K562 (cell line): ENCODE results near the gene UBE2J2. TPM values are rescaled to one million over a fixed set of nuclear protein-coding genes. Genes with fewer than 3 reads are reported as not detected.

Source experiments
- ATAC-seq: fragments of 200-7000 bp; cut with Tn5 transposase; 3 replicates; pipeline ENCODE4 v1.9.1; 2020; ENCODE audit warnings: moderate library complexity
- BruUV-seq: library from RNA; stranded (reverse); fragments of 400-500 nt; replicated peaks from 2 replicates; lab custom pipeline; 2021; lab: Mats Ljungman, UMichigan
- CTCF ChIA-PET: fragments of 300-600 bp; formaldehyde crosslinking; extraction: SDS; loops from one replicate; lab custom pipeline; 2021; ENCODE audit warnings: low intra/inter-chr PET ratio; lab: Yijun Ruan, JAX
- POLR2A ChIA-PET: fragments of 300-600, 350-650 bp; sonication (Branson Sonifier 250); formaldehyde crosslinking; extraction: SDS; loops from one replicate; lab custom pipeline; 2021; ENCODE audit warnings: antibody characterized with exemption, inconsistent platforms; lab: Yijun Ruan, JAX
- DNase-seq, 4 experiments: peaks; one replicate each; pipeline versions ENCODE4 v3.0.0 to v3.0.0-alpha.2; 2011 to 2018; ENCODE audit warnings: low spot score in 3 of 4, mixed read lengths in 3 of 4; ENCODE audit errors: extremely low read depth in 1 of 4
- FAIRE-seq: peaks from 2 replicates; lab custom pipeline; 2011; peaks lifted over from hg19 to GRCh38; lab: Jason Lieb, UNC
- H2AFZ ChIP-seq: 2 replicates; pipeline ENCODE4 v1.6.0; 2011; ENCODE audit warnings: low read depth, low read length, control low read depth, inconsistent platforms
- H3K27ac ChIP-seq: fragments of 200-600 bp; 3 replicates; pipeline ENCODE4 v1.8.0; 2011; ENCODE audit warnings: low read depth, mild to moderate bottlenecking, control low read depth, inconsistent platforms, low read length, moderate library complexity, mixed read lengths; ENCODE audit errors: extremely low read depth
- H3K27me3 ChIP-seq, 2 experiments: fragments of 300-600 bp in 1 of 2; 2 replicates in 1 of 2; 3 replicates in 1 of 2; pipeline versions ENCODE4 v1.6.0 to v1.8.0; 2011; ENCODE audit warnings: inconsistent platforms in 2 of 2, low read length in 2 of 2, mild to moderate bottlenecking in 1 of 2, mixed read lengths in 1 of 2, moderate library complexity in 1 of 2; ENCODE audit not compliant: control insufficient read depth in 2 of 2, insufficient read depth in 2 of 2
- H3K36me3 ChIP-seq: fragments of 300-600 bp; 3 replicates; pipeline ENCODE4 v1.8.0; 2011; ENCODE audit warnings: mild to moderate bottlenecking, low read length, inconsistent platforms; ENCODE audit not compliant: control insufficient read depth, insufficient read depth
- H3K4me1 ChIP-seq, 2 experiments: fragments of 200-600 bp in 1 of 2; replicated peaks in 1 of 2; 2 replicates in 1 of 2; 3 replicates in 1 of 2; pipeline versions ENCODE4 v1.5.1 to v1.8.0; 2011; ENCODE audit warnings: inconsistent platforms in 2 of 2, low read length in 2 of 2, mild to moderate bottlenecking in 1 of 2, mixed read lengths in 1 of 2, moderate library complexity in 1 of 2; ENCODE audit not compliant: control insufficient read depth in 2 of 2, insufficient read depth in 2 of 2
- H3K4me2 ChIP-seq: 2 replicates; pipeline ENCODE4 v1.6.1; 2011; ENCODE audit warnings: low read length, control low read depth, inconsistent platforms, mixed read lengths; ENCODE audit not compliant: insufficient read depth
- H3K4me3 ChIP-seq: fragments of 200-600 bp; sonication (generic), shearing (Covaris generic); 2 replicates; pipeline ENCODE4 v1.5.1; 2016; ENCODE audit warnings: control low read depth, inconsistent platforms
- H3K79me2 ChIP-seq: fragments of 200-600 bp; 3 replicates; pipeline ENCODE4 v1.8.0; 2011; ENCODE audit warnings: low read length, inconsistent platforms; ENCODE audit not compliant: control insufficient read depth, insufficient read depth
- H3K9ac ChIP-seq, 2 experiments: 2 replicates each; pipeline versions ENCODE4 v1.6.0 to v1.6.1; 2011; ENCODE audit warnings: low read depth in 2 of 2, low read length in 2 of 2, control low read depth in 1 of 2, inconsistent platforms in 1 of 2, mild to moderate bottlenecking in 1 of 2, mixed read lengths in 1 of 2; ENCODE audit not compliant: insufficient read depth in 1 of 2
- H3K9me1 ChIP-seq: one replicate; pipeline ENCODE4 v1.6.0; 2011; ENCODE audit warnings: inconsistent platforms, mild to moderate bottlenecking, low read length, moderate library complexity; ENCODE audit not compliant: control insufficient read depth, insufficient read depth
- H3K9me3 ChIP-seq: replicated peaks from 2 replicates; pipeline ENCODE4 v1.5.1; 2011; ENCODE audit warnings: low read depth, low read length, inconsistent platforms; ENCODE audit not compliant: control insufficient read depth, insufficient read depth
- H4K20me1 ChIP-seq: replicated peaks from 2 replicates; pipeline ENCODE4 v1.6.1; 2011; ENCODE audit warnings: low read length, inconsistent platforms, mixed read lengths; ENCODE audit not compliant: control insufficient read depth, insufficient read depth
- EGR1 ChIP-seq: fragments of 450-650 bp; conservative IDR thresholded peaks from 2 replicates; pipeline ENCODE4 v1.6.1; 2017; ENCODE audit warnings: mild to moderate bottlenecking
- MAX ChIP-seq: sonication (generic); formaldehyde crosslinking; IDR thresholded peaks from 2 replicates; pipeline ENCODE4 v1.9.0; 2022; ENCODE audit warnings: mild to moderate bottlenecking, missing genetic modification reagents
- STAT5B ChIP-seq: fragments of 250-450 bp; sonication (Bioruptor Pico); IDR thresholded peaks from 2 replicates; pipeline ENCODE4 v1.8.0; 2021; ENCODE audit warnings: mild to moderate bottlenecking, inconsistent platforms
- ZNF511 ChIP-seq: sonication (generic); formaldehyde crosslinking; IDR thresholded peaks from 2 replicates; pipeline ENCODE4 v1.8.0; 2022; ENCODE audit warnings: mild to moderate bottlenecking, missing genetic modification reagents
- WGBS: fragments of 100-300 bp; shearing (Covaris generic); methylation state at CpG from one replicate; pipeline ENCODE4 v1.1.6; 2016; ENCODE audit warnings: low coverage, mixed read lengths; ENCODE audit not compliant: insufficient coverage; ENCODE audit errors: missing lambda C conversion rate; 5-methylcytosine and 5-hydroxymethylcytosine counted together
- in situ Hi-C: fragments of 300-500 bp; cut with MboI; formaldehyde crosslinking; loops from 4 replicates; pipeline ENCODE4 v1.15.0; 2018; ENCODE audit warnings: inconsistent platforms, mixed read lengths
- intact Hi-C: fragments of 100-400 bp; cut with micrococcal nuclease; formaldehyde crosslinking; loops from 2 replicates; pipeline ENCODE4 v1.14.2; 2022
- polyA plus RNA-seq, 8 experiments: library from polyadenylated mRNA; depleted of rRNA in 4 of 8; stranded (reverse) in 5 of 8; unstranded in 3 of 8; fragments of >200 nt; fragmentation: Nextera tagmentation in 2 of 8; fragmentation: Illumina TruSeq in 1 of 8; extraction: Ambion mirVana in 2 of 8; extraction: Trizol in 1 of 8; gene quantifications; 2 replicates each; pipeline versions ENCODE4 v1.2.1 to v1.2.3, GENCODE V29; 2011 to 2014; ENCODE audit warnings: inconsistent platforms in 1 of 8, missing spikeins in 1 of 8
- total RNA-seq, 7 experiments: library from RNA; depleted of rRNA in 6 of 7; stranded (reverse); fragments of >200 nt in 6 of 7; fragmentation: Illumina TruSeq in 2 of 7; extraction: Trizol in 2 of 7; gene quantifications; 2 replicates each; pipeline versions ENCODE4 v1.2.1 to v1.2.3, GENCODE V29; 2011 to 2021; ENCODE audit warnings: low replicate concordance in 1 of 7
- TF ChIP-seq, protein P1 (sequence below): fragments of 250-450 bp; sonication (Bioruptor Pico); IDR thresholded peaks from 2 replicates; pipeline ENCODE4 v1.5.0; 2021; ENCODE audit warnings: mild to moderate bottlenecking, moderate library complexity
- TF ChIP-seq, protein P2 (sequence below), 3 experiments: fragments of 200-800 bp in 1 of 3; sonication (Bioruptor generic) in 1 of 3; sonication (generic) in 1 of 3; formaldehyde crosslinking in 1 of 3; IDR thresholded peaks; 2 replicates each; pipeline versions ENCODE4 v1.6.1 to v1.8.0; 2016 to 2022; ENCODE audit warnings: mild to moderate bottlenecking in 2 of 3, missing compliant biosample characterization in 2 of 3, missing genetic modification characterization in 2 of 3, missing genetic modification reagents in 1 of 3
- TF ChIP-seq, protein P3 (sequence below): fragments of 200-800 bp; sonication (Bioruptor generic); IDR thresholded peaks from 2 replicates; pipeline ENCODE4 v1.6.1; 2017; ENCODE audit warnings: missing genetic modification characterization, missing compliant biosample characterization
- TF ChIP-seq, protein P4 (sequence below), 3 experiments: IDR thresholded peaks in 2 of 3; conservative IDR thresholded peaks in 1 of 3; 2 replicates each; pipeline ENCODE4 v1.5.1; 2011 to 2012; ENCODE audit warnings: low read length in 3 of 3, mild to moderate bottlenecking in 3 of 3, control low read depth in 2 of 3, improper control_type of control experiment in 1 of 3, inconsistent platforms in 1 of 3, low read depth in 1 of 3, mixed read lengths in 1 of 3, moderate library complexity in 1 of 3; ENCODE audit not compliant: insufficient read depth in 2 of 3

UBE2J2 gene
- total and polyA plus RNA-seq, 9 of the 15 experiments (the other 6 are each of a cell fraction or from before 2014, with no cell fraction given), result 0.93 to 112 (median 75.5) TPM

- TF ChIP-seq MAX, result peak; percentile 43
These were observed 10.8 kb upstream of the UBE2J2 start (continued) for GRCh38 chr1:1284221-1285101.

DNA sequence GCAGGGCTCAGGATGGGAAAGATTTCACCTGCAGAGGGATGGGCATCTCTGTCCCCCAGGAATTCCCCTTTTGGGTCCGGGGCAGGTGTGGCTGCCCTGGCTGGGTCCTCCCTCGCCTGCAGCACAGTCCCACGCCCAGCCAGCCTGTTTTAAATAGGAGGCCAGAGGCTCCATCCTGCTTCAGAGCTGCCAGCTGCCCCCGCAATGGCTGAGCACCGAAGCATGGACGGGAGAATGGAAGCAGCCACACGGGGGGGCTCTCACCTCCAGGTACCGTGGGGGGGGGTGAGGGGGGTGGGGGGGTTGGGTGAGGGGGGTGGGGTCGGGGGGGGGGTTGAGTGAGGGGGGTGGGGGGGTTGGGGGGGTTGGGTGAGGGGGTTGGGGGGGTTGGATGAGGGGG, 10.2 kb upstream of the UBE2J2 start:
- CTCF ChIA-PET, result no interaction called here
- intact Hi-C loops, result no loop called here
- TF ChIP-seq STAT5B (CRISPR knock-in tag), result no peak
- TF ChIP-seq, protein P1, sequence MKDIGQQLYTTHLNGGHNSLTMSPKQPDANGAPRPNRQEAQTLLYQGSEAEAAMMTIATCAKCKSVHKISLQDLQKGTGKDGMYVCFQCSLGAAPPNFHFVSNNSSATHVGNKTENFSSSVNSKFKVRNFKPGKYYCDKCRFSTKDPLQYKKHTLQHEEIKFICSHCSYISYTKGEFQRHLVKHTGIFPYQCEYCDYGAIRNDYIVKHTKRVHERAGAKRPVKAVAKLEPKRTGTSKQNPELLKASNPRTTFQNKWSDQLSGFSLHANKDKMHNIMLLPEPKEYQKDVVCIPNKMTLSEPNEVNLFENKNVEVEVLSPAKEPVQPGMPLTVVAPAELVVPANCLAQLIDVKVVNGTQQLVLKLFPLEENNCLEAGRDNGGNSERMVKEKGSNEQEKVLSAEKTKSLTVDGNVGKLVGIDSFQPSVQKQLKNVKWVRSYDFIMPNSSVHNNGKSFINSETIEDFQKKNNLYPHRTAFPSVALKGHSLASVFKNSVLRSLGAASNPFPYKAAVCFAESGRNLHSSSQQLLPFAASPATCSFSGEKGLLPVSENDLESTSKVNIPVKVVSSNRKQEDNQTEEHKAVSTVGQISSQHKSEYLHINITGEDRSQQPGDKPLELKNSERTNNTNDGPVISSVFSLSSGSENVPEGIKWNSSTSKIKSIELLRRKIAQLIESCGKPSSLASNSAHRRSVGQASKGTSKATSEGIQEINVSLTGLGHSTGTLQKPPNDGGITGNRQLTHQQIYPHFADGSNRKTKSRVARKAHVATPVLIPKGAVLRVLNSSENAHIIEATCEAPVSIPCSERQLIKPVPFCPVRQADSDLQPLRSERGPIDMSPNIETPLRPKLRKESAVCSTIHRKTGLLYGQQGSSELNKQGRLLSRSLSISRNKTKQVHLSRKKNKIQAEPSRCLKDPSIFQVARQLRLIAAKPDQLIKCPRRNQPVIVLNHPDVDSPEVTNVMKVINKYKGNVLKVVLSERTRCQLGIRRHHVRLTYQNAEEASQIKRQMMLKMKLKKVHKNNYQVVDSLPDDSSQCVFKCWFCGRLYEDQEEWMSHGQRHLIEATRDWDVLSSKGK (CRISPR knock-in tag), result no peak
- TF ChIP-seq, protein P2, sequence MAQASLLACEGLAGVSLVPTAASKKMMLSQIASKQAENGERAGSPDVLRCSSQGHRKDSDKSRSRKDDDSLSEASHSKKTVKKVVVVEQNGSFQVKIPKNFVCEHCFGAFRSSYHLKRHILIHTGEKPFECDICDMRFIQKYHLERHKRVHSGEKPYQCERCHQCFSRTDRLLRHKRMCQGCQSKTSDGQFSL (CRISPR knock-in tag; IDR thresholded peaks at IDR 0.05), result peak; percentile 87
- TF ChIP-seq, protein P2 (tag; IDR thresholded peaks at IDR 0.05), result peak in 1 of 2 experiments; percentile 76; a peak in 1 of 4 replicates
- TF ChIP-seq, protein P3, sequence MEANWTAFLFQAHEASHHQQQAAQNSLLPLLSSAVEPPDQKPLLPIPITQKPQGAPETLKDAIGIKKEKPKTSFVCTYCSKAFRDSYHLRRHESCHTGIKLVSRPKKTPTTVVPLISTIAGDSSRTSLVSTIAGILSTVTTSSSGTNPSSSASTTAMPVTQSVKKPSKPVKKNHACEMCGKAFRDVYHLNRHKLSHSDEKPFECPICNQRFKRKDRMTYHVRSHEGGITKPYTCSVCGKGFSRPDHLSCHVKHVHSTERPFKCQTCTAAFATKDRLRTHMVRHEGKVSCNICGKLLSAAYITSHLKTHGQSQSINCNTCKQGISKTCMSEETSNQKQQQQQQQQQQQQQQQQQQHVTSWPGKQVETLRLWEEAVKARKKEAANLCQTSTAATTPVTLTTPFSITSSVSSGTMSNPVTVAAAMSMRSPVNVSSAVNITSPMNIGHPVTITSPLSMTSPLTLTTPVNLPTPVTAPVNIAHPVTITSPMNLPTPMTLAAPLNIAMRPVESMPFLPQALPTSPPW (CRISPR knock-in tag), result peak; percentile 80
- TF ChIP-seq, protein P4, sequence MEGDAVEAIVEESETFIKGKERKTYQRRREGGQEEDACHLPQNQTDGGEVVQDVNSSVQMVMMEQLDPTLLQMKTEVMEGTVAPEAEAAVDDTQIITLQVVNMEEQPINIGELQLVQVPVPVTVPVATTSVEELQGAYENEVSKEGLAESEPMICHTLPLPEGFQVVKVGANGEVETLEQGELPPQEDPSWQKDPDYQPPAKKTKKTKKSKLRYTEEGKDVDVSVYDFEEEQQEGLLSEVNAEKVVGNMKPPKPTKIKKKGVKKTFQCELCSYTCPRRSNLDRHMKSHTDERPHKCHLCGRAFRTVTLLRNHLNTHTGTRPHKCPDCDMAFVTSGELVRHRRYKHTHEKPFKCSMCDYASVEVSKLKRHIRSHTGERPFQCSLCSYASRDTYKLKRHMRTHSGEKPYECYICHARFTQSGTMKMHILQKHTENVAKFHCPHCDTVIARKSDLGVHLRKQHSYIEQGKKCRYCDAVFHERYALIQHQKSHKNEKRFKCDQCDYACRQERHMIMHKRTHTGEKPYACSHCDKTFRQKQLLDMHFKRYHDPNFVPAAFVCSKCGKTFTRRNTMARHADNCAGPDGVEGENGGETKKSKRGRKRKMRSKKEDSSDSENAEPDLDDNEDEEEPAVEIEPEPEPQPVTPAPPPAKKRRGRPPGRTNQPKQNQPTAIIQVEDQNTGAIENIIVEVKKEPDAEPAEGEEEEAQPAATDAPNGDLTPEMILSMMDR (IDR thresholded peaks at IDR 0.05 in 2 of 3, conservative IDR thresholded peaks at IDR 0.05 in 1 of 3; ENCODE audit: insufficient read depth in 2 of 3, low read depth in 1 of 3, low read length in 3 of 3), result peak; percentile 14 to 41 (median 19); a peak in 2 of 6 replicates
- 0 out of 2 replicates have a peak, but pooled peaks have one; percentile 4 for TF ChIP-seq ZNF511
- TF ChIP-seq EGR1, result peak; percentile 72

More for the DNA sequence above, 10.2 kb upstream of the UBE2J2 start:
- no peak overlapping the region for H3K9ac ChIP-seq
- peaks cover 3% of the 10 kb centered on the region; the same call in 1 of the 2 replicates for H4K20me1 ChIP-seq
- no peaks in the 10 kb centered on the region for H3K9me3 ChIP-seq
- peak; percentile 56 to 82 (median 66) for DNase-seq
- peaks cover 0 to 69% of the 10 kb centered on the region in 2 experiments; a peak in 3 of 5 replicates for H3K4me1 ChIP-seq
- BruUV-seq, result no TSS peak
- no peaks in the 10 kb centered on the region for H3K36me3 ChIP-seq
- in situ Hi-C loops, result no loop called here
- H3K27ac ChIP-seq, result no peak overlapping the region
- POLR2A ChIA-PET, result no interaction called here
- WGBS, result 0% methylated on average over 7 of the region's 9 CpGs
- H2AFZ ChIP-seq, result no peak overlapping the region
- peaks cover 3% of the 10 kb centered on the region for H3K9me1 ChIP-seq
- no peak for FAIRE-seq
- no peaks in the 10 kb centered on the region for H3K79me2 ChIP-seq
- no peak overlapping the region for H3K4me3 ChIP-seq
- ATAC-seq, result peak; percentile 57
- H3K27me3 ChIP-seq, result peaks cover 2 to 29% of the 10 kb centered on the region in 2 experiments; a peak in 3 of 5 replicates
- H3K4me2 ChIP-seq, result no peak overlapping the region
